H9 (cell line): ENCODE results near the gene ATE1. TPM values are rescaled to one million over a fixed set of nuclear protein-coding genes. Genes with fewer than 3 reads are reported as not detected.

Experiments
- DNase-seq: peaks from one replicate; pipeline ENCODE4 v3.0.0-alpha.2; 2017
- H2AFZ ChIP-seq: one replicate; pipeline ENCODE4 v1.6.1; 2013; ENCODE audit warnings: mild to moderate bottlenecking, low read length, control low read depth, moderate library complexity
- H2AK5ac ChIP-seq: 2 replicates; pipeline ENCODE4 v1.6.1; 2013; ENCODE audit warnings: low read length, control low read depth, mixed read lengths; ENCODE audit not compliant: insufficient read length
- H2BK120ac ChIP-seq: one replicate; pipeline ENCODE4 v1.6.1; 2013; ENCODE audit warnings: low read depth, mild to moderate bottlenecking, low read length, control low read depth, inconsistent platforms; ENCODE audit not compliant: poor library complexity, severe bottlenecking
- H2BK12ac ChIP-seq: 2 replicates; pipeline ENCODE4 v1.6.1; 2013; ENCODE audit warnings: low read length, control low read depth, mixed read lengths, low read depth; ENCODE audit not compliant: insufficient read length
- H2BK15ac ChIP-seq: 2 replicates; pipeline ENCODE4 v1.6.1; 2013; ENCODE audit warnings: low read depth, low read length, control low read depth
- H2BK20ac ChIP-seq: one replicate; pipeline ENCODE4 v1.6.1; 2013; ENCODE audit warnings: low read depth, mild to moderate bottlenecking, low read length, control low read depth, inconsistent platforms; ENCODE audit not compliant: poor library complexity, severe bottlenecking
- H2BK5ac ChIP-seq: 2 replicates; pipeline ENCODE4 v1.6.1; 2013; ENCODE audit warnings: low read length, control low read depth, mixed read lengths; ENCODE audit not compliant: insufficient read length
- H3K14ac ChIP-seq: 2 replicates; pipeline ENCODE4 v1.6.1; 2013; ENCODE audit warnings: low read length, control low read depth; ENCODE audit not compliant: insufficient read depth
- H3K18ac ChIP-seq: 2 replicates; pipeline ENCODE4 v1.6.1; 2013; ENCODE audit warnings: low read depth, mild to moderate bottlenecking, mixed read lengths, low read length, control low read depth; ENCODE audit not compliant: insufficient read length
- H3K23ac ChIP-seq: 2 replicates; pipeline ENCODE4 v1.6.1; 2013; ENCODE audit warnings: low read length, control low read depth, mixed read lengths, low read depth; ENCODE audit not compliant: insufficient read length
- H3K23me2 ChIP-seq: 2 replicates; pipeline ENCODE4 v1.6.1; 2013; ENCODE audit warnings: low read depth, mild to moderate bottlenecking, mixed read lengths, low read length, control low read depth; ENCODE audit not compliant: insufficient read length, poor library complexity, severe bottlenecking
- H3K27ac ChIP-seq: 2 replicates; pipeline ENCODE4 v1.5.1; 2013; ENCODE audit warnings: low read length, control low read depth, mixed read lengths, low read depth; ENCODE audit not compliant: insufficient read length
- H3K27me3 ChIP-seq: 2 replicates; pipeline ENCODE4 v1.6.1; 2013; ENCODE audit warnings: low read length, control low read depth, inconsistent platforms; ENCODE audit not compliant: insufficient read depth
- H3K4ac ChIP-seq: 2 replicates; pipeline ENCODE4 v1.6.1; 2013; ENCODE audit warnings: low read depth, mild to moderate bottlenecking, control low read depth, inconsistent platforms, low read length, moderate library complexity
- H3K4me1 ChIP-seq: 2 replicates; pipeline ENCODE4 v1.6.1; 2013; ENCODE audit warnings: low read length, control low read depth, inconsistent platforms; ENCODE audit not compliant: insufficient read depth
- H3K4me2 ChIP-seq: 2 replicates; pipeline ENCODE4 v1.6.1; 2013; ENCODE audit warnings: low read length, control low read depth, mixed read lengths; ENCODE audit not compliant: insufficient read length, insufficient read depth
- H3K56ac ChIP-seq: 2 replicates; pipeline ENCODE4 v1.6.1; 2013; ENCODE audit warnings: low read depth, mild to moderate bottlenecking, mixed read lengths, low read length, control low read depth; ENCODE audit not compliant: insufficient read length
- H3K79me1 ChIP-seq: 2 replicates; pipeline ENCODE4 v1.6.1; 2013; ENCODE audit warnings: low read depth, mild to moderate bottlenecking, moderate library complexity, low read length, control low read depth, inconsistent platforms; ENCODE audit not compliant: insufficient read depth, poor library complexity, severe bottlenecking
- H3K79me2 ChIP-seq: 2 replicates; pipeline ENCODE4 v1.6.1; 2013; ENCODE audit warnings: low read length, control low read depth, inconsistent platforms; ENCODE audit not compliant: insufficient read depth
- H3K9ac ChIP-seq: 2 replicates; pipeline ENCODE4 v1.6.1; 2013; ENCODE audit warnings: low read length, control low read depth, mixed read lengths; ENCODE audit not compliant: insufficient read length; ENCODE audit errors: extremely low read depth
- H3K9me3 ChIP-seq: one replicate; pipeline ENCODE4 v1.6.1; 2013; ENCODE audit warnings: low read depth, low read length, inconsistent platforms; ENCODE audit not compliant: control insufficient read depth
- H3T11ph ChIP-seq: one replicate; pipeline ENCODE4 v1.6.1; 2013; ENCODE audit warnings: mild to moderate bottlenecking, low read length, control low read depth, inconsistent platforms
- H4K20me1 ChIP-seq: one replicate; pipeline ENCODE4 v1.6.1; 2013; ENCODE audit not compliant: control insufficient read depth, insufficient read length, insufficient read depth
- H4K5ac ChIP-seq: 2 replicates; pipeline ENCODE4 v1.6.1; 2013; ENCODE audit warnings: low read depth, mild to moderate bottlenecking, mixed read lengths, low read length, control low read depth; ENCODE audit not compliant: insufficient read length
- H4K8ac ChIP-seq: replicated peaks from 2 replicates; pipeline ENCODE4 v1.6.1; 2013; ENCODE audit warnings: low read length, control low read depth, mixed read lengths, low read depth; ENCODE audit not compliant: insufficient read length
- H4K91ac ChIP-seq: 2 replicates; pipeline ENCODE4 v1.6.1; 2013; ENCODE audit warnings: low read depth, mild to moderate bottlenecking, moderate library complexity, mixed read lengths, low read length, control low read depth; ENCODE audit not compliant: insufficient read length
- H3K27ac Mint-ChIP-seq, 3 experiments: 2 replicates in 2 of 3; 3 replicates in 1 of 3; pipeline ENCODE4 v1.8.0; 2020 to 2021; ENCODE audit warnings: mixed read lengths in 3 of 3, mild to moderate bottlenecking in 1 of 3, moderate library complexity in 1 of 3
- H3K27me3 Mint-ChIP-seq: 2 replicates; pipeline ENCODE4 v1.8.0; 2021; ENCODE audit warnings: low read depth, mild to moderate bottlenecking, moderate library complexity, mixed read lengths
- H3K36me3 Mint-ChIP-seq, 3 experiments: 2 replicates in 2 of 3; 3 replicates in 1 of 3; pipeline ENCODE4 v1.8.0; 2020 to 2021; ENCODE audit warnings: low read depth in 3 of 3, mixed read lengths in 3 of 3; ENCODE audit not compliant: insufficient read depth in 1 of 3
- H3K4me1 Mint-ChIP-seq, 2 experiments: 2 replicates each; pipeline ENCODE4 v1.8.0; 2020; ENCODE audit warnings: mixed read lengths in 2 of 2
- H3K4me3 Mint-ChIP-seq, 2 experiments: 2 replicates in 1 of 2; 3 replicates in 1 of 2; pipeline ENCODE4 v1.8.0; 2020 to 2021; ENCODE audit warnings: mild to moderate bottlenecking in 2 of 2, mixed read lengths in 2 of 2, moderate library complexity in 1 of 2
- H3K9me3 Mint-ChIP-seq, 2 experiments: 2 replicates in 1 of 2; 3 replicates in 1 of 2; pipeline ENCODE4 v1.8.0; 2020; ENCODE audit warnings: mild to moderate bottlenecking in 2 of 2, mixed read lengths in 2 of 2, moderate library complexity in 1 of 2
- WGBS: extraction: QIAGEN DNeasy Blood & Tissue Kit; methylation state at CpG from one replicate; pipeline ENCODE4 v1.1.7; 2013; ENCODE audit warnings: missing lambda C conversion rate, low lambda C conversion rate, mixed read lengths; ENCODE audit not compliant: insufficient read length; ENCODE audit errors: extremely low coverage; 5-methylcytosine and 5-hydroxymethylcytosine counted together
- total RNA-seq: library from RNA; stranded (reverse); gene quantifications from 2 replicates; pipeline ENCODE4 v1.2.1, GENCODE V29; 2021
- TF ChIP-seq, protein P1 (sequence below): fragments of 200-600 bp; sonication (generic); conservative IDR thresholded peaks from 3 replicates; pipeline ENCODE4 v1.8.0; 2021; ENCODE audit warnings: antibody characterized with exemption, mild to moderate bottlenecking

ATE1 gene
- total RNA-seq, 1 experiment from 2014 or later, result 29.0 TPM

DNA sequence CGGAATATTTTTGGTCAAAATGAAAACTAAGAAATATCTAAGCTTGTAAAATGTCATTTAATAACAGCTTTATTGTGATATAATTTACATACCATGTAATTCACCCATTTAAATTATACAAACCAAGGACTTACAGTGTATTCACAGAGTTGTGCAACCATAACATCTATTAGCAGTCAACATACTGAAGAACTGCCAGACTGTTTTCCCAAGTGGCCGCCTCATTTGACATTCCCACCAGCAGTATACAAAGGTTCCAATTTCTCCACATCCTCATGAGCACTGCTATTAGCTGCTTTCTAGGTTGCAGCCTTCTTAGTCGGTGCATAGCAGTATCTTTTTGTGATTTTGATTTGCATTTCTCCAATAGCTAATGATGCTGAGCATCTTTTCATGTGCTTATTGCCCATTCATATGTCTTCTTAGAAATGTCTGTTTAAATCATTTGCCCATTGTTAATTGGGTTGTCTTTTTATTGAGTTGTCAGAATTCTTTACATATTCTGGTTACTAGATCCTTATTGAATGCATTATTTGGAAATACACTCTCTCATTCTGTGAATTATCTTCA lies 176.6 kb downstream of the ATE1 start:
- no peaks in the 10 kb centered on the region for H3K79me2 ChIP-seq
- WGBS, result no CpG with 5 or more reads among the region's 3 CpGs
- no peak overlapping the region for H2BK12ac ChIP-seq
- Mint-ChIP-seq H3K9me3 (peaks cover 20 to 22% of the 10 kb centered on the region in 2 experiments), H3K36me3 (peaks cover 9 to 22% (median 20%) of the 10 kb centered on the region in 3 experiments), H3K27me3 (no peaks in the 10 kb centered on the region), H3K4me1 (peaks cover 10 to 14% of the 10 kb centered on the region in 2 experiments), H3K4me3 (no peak overlapping the region), H3K27ac (no peak overlapping the region)
- H3K27ac ChIP-seq, result no peak overlapping the region
- no peaks in the 10 kb centered on the region for H3K79me1 ChIP-seq
- no peak overlapping the region for H3K4ac ChIP-seq
- TF ChIP-seq, protein P1, sequence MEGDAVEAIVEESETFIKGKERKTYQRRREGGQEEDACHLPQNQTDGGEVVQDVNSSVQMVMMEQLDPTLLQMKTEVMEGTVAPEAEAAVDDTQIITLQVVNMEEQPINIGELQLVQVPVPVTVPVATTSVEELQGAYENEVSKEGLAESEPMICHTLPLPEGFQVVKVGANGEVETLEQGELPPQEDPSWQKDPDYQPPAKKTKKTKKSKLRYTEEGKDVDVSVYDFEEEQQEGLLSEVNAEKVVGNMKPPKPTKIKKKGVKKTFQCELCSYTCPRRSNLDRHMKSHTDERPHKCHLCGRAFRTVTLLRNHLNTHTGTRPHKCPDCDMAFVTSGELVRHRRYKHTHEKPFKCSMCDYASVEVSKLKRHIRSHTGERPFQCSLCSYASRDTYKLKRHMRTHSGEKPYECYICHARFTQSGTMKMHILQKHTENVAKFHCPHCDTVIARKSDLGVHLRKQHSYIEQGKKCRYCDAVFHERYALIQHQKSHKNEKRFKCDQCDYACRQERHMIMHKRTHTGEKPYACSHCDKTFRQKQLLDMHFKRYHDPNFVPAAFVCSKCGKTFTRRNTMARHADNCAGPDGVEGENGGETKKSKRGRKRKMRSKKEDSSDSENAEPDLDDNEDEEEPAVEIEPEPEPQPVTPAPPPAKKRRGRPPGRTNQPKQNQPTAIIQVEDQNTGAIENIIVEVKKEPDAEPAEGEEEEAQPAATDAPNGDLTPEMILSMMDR, result no peak
- no peaks in the 10 kb centered on the region for H3K23me2 ChIP-seq
- H2BK15ac ChIP-seq, result no peak overlapping the region
- no peak overlapping the region for H2AK5ac ChIP-seq
- H3K4me2 ChIP-seq, result no peak overlapping the region
- H3T11ph ChIP-seq, result no peak overlapping the region
- no peak overlapping the region for H3K23ac ChIP-seq
- H2AFZ ChIP-seq, result no peak overlapping the region
- H3K27me3 ChIP-seq, result no peaks in the 10 kb centered on the region
- no peak overlapping the region for H3K56ac ChIP-seq
- no peak overlapping the region for H3K9ac ChIP-seq
- H3K4me1 ChIP-seq, result no peaks in the 10 kb centered on the region
- H4K20me1 ChIP-seq, result no peaks in the 10 kb centered on the region
- H2BK120ac ChIP-seq, result no peak overlapping the region
- H3K9me3 ChIP-seq, result peaks cover under 1% of the 10 kb centered on the region
- H3K18ac ChIP-seq, result no peak overlapping the region
- DNase-seq, result no peak
- no peak overlapping the region for H4K91ac ChIP-seq
- H2BK20ac ChIP-seq, result no peak overlapping the region
- no peak overlapping the region for H2BK5ac ChIP-seq
- no peak overlapping the region for H4K5ac ChIP-seq
- no peak overlapping the region for H3K14ac ChIP-seq
- no peak overlapping the region for H4K8ac ChIP-seq
